Measurements from ENCODE around the gene CAMK1D.
"Not testable (repeated sequence)": the region's sequence is repeated elsewhere in the genome, so short reads cannot be mapped to it uniquely, and the experiment has no call there.

Gene CAMK1D

DNA sequence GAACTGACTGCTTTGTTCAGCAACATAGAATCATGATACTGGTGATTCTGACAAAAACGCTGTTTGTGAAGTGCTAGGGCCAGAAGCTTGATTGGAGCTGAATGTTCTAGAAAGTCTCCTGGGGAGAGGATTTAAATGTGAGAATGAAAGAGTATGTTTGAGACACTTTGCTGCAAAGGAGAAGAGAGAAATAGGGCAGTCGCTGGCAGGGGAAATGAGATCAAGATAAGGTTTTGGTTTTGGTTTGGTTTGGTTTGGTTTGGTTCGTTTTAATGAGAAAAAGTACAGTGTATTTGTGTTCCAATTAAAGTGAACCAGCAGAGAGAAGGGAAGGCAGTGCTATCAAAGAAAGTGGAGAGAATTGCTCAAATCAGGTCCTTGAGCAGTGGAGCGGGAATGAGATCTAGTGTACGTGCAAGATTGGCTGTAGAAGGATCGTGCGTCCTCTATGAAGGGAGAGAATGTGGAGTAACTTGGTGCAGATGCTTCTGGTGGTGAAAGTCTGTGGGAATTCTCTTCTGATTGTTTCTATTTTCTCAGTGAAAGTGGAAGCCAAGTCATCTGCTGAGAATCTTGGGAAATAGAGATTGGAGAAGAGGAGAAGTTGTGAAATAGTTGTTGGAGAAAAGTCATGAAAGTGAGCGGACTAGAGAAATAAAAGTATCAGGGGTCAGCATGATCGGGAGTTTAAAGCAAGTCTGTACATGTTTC, 381.6 kb downstream of the CAMK1D start:
- DNase-seq = no peak

GRCh38 chr10:12733271-12733670, 383.9 kb downstream of the CAMK1D start:
- DNase-seq = no peak

DNA sequence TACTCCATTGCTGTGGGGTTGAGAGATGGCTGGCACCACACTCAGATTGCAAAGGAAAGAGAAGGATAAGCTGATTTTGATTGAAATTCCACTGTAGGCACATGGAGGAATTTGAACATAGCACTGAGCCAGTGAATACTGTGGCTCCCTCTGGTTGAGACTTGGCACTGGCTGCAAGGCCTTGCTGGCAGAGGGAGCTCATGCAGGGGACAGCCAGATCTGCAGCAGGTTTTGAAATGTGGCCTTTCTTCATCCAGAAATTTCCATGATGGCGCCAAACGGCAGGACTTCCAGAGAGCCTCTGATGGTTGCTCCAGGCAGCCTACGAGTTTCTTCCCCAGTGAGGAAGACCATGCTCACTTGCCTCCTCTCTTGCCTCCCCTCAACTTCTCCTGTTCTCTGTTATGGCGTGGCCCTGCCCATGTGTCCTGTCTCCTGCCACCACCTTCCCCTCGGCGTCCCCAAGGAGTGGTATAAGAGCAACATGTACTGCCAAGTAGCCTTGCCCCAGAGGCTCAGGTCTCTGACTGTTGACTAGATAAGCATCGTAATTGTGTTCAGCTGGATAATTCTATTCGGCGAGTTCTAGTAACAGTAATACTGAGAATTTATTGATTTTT, 386.6 kb downstream of the CAMK1D start:
- DNase-seq = no peak

- DNase-seq = no peak
Measured at GRCh38 chr10:12740813-12741212, 391.5 kb downstream of the CAMK1D start.

- DNase-seq = no peak
Measured at GRCh38 chr10:12741360-12741804, 392.0 kb downstream of the CAMK1D start.

- DNase-seq = peak; percentile 21
Measured at GRCh38 chr10:12742771-12743170, 393.4 kb downstream of the CAMK1D start.

- not testable (repeated sequence) for DNase-seq
Measured at GRCh38 chr10:12743466-12743865, 394.1 kb downstream of the CAMK1D start.

DNA sequence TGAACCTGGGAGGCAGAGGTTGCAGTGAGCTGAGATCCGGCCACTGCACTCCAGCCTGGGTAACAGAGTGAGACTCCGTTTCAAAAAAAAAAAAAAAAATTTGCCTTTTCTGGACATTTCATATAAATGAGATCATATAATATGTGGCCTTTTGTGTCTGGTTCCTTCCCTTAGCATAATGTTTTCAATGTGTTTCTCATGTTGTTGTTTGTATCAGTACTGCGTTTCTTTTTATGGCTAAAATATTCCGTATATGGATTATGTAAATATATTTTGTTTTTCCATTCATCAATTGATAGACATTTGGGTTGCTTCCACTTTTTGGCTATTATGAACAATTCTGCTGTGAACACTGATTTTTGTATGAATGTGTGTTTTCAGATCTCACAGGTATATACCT, 394.6 kb downstream of the CAMK1D start:
- DNase-seq = no peak

GRCh38 chr10:12748186-12748585, 398.8 kb downstream of the CAMK1D start:
- DNase-seq = no peak

- no peak for DNase-seq
Measured at GRCh38 chr10:12749760-12750478, 400.6 kb downstream of the CAMK1D start.

GRCh38 chr10:12750526-12751201, 401.3 kb downstream of the CAMK1D start:
- DNase-seq = no peak

DNA sequence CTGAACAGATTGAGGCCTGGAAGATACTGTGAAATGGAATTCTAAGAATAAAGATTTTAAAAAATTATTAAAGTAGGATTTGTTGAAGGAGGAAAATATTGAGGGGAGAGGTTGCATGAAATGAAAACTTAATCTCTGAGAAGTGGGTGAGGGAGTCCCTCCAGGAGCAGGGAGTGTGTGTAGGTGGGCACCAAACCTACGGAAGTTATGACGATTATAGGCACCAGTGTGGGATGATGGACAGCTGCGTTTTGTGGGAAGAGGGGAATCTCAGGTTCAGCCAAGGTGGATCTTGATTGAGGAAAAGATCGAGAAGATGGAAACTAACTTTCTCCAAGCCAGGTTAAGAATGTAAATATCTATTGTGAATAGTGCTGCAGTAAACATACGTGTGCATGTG, 405.7 kb downstream of the CAMK1D start:
- no peak for DNase-seq

GRCh38 chr10:12757351-12757750, 408.0 kb downstream of the CAMK1D start:
- DNase-seq = no peak

- DNase-seq = no peak
Measured at GRCh38 chr10:12758271-12758670, 408.9 kb downstream of the CAMK1D start.

DNA sequence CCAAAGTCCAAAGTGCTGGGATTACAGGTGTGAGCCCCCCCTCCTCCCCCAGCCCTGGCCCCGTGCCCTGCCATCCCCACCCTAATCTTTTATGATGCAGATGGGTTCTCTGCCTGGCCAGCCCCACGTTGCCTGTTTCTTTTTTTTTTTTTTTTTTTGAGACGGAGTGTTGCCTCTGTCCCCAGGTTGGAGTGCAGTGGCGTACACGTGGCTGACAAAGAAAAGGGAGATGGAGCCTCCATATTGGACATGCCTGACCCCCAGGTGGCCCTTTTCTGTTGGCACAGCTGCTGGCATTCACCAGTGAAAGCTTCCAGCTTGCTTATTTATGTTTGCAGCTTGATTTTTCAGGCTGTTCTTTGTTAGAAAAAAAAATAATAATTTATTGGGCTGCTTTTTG, 416.9 kb downstream of the CAMK1D start:
- no peak for DNase-seq

GRCh38 chr10:12768156-12769100, 419.1 kb downstream of the CAMK1D start:
- no peak for DNase-seq

GRCh38 chr10:12769323-12770044, 420.1 kb downstream of the CAMK1D start:
- DNase-seq = no peak

GRCh38 chr10:12771981-12772760, 422.8 kb downstream of the CAMK1D start:
- DNase-seq = no peak

- DNase-seq = no peak
Measured at GRCh38 chr10:12772797-12773587, 423.6 kb downstream of the CAMK1D start.

Data from CD4-positive, alpha-beta T cell treated with Interferon gamma for 1 hour (primary cell).